ENCODE measurements around the gene HHLA2.

HHLA2 gene

DNA sequence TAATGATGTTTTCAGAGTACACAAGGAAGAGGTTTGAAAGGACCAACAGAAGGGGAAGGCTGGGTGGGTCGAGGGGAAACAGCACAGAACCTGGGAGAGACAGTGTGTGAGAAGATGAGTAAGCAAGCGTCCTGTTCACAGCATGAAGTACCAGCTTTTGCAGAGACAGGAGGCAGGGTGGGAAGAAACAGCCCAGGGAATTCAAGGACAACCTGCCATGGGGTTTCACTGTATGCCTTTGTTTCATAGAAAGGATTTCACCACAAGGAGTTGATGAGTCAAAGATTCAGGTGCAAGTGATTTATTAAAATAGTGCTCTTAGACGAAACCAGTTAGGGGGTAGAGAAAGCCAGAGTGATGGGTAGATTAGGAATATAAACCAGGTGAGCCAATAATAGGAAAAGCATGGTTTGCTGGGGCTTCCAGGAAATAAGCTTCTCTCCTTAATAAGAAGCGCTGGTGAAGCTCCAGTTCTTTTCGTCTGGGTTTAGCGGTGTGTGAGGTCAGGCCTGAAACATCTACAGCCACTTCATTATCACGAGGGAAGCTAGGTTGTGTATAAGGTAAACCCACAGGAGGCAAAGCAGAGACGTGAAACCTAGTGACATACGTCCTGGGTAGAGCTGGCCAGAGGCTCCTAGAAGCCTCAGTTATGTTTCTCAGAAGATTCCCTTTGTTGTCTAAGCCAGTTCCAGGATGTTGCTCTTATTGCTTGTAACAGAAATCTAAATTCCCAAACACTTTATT, 3.9 kb downstream of the HHLA2 start:
- no peak for DNase-seq

- DNase-seq: no peak
These were observed 5.5 kb downstream of the HHLA2 start for GRCh38 chr3:108301695-108302404.

GRCh38 chr3:108302570-108302969, 6.2 kb downstream of the HHLA2 start:
- DNase-seq: no peak

GRCh38 chr3:108305484-108306172, 9.3 kb downstream of the HHLA2 start:
- DNase-seq: peak in 2 of 3 donors; percentile 9 to 10

GRCh38 chr3:108311797-108312196, 15.4 kb downstream of the HHLA2 start:
- DNase-seq: no peak

GRCh38 chr3:108312656-108313055, 16.3 kb downstream of the HHLA2 start:
- DNase-seq: no peak

DNA sequence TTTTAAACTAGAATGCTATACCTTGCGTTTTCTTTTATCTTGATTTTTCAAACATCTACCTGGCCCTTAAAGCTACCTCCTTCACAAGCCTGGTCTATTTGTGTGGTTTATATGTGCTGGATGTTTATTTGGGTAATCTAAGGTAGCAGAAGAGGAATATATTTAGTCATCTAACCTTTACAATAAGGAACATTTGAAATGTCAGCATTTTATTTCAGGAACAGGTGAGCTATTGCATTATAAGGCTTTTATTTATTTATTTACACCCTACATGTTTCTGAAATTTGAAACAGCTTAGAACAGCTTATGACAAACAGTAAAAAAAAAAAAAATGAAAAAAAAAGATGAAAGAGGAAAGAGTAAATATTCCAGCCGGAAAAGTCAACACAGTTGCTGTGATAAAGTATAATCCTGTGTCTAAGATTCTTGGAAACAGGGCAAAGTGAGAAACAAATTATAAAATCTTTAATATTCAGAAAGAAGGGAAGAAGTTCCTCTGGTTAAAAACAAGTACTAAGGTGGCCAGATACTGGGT, 19.5 kb downstream of the HHLA2 start:
- DNase-seq: no peak

DNA sequence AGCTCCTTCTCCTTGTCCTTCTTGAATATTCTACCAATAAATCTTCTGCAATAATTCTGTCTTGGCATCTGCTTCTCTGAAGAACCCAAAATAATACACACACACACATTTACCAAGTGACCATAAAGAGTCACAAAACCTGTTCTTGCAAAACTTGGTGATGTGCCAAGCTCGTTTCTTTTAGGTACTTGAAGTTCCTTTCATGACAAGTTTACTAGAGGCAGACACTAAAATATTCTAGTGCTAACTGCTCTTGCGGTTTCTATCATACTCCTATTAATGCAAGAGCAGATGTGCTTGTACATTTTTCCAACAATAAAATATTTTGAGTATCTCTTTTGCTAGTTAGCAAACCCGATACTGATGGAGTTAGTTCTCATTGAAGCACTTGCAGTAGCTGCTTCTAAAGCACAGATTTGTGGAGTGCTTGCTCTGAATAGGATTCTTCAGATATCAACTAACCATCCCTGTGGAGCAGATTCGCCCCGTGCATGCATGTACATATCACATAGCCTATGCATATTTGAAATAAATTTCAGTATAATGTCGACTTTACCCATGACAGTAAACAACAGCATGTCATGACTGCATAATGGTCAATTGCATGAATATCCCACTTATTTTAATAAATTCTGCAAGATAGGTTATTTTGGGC, 23.2 kb downstream of the HHLA2 start:
- DNase-seq: no peak

DNA sequence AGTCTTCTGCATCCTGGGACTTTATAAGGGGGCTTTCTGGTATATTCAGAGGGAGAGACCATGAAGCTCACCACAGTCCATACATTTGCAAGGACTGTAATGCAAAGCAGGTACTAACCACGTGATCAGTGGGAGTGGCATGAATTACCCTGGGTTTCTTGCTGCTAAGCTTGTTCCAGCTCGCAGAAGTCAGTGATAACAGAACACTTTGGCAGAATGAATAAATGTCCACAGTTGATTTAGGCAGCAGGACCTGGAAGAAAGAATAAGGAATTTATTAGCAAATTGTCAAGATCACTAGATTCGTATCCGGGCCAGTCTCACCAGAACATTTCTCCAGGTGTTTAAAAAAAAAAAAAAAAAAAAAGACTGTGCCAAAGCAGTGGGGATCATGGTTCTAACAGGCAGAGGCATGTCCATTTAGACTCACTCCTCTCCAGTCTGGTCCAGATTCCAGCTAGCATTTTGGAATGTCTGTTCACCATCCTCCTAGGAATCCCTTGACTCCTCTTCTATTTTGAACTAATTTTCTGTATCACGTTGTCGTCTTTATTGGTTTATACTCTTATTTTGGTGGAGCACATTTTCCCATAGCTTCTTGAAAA, 24.5 kb downstream of the HHLA2 start:
- DNase-seq: no peak

DNA sequence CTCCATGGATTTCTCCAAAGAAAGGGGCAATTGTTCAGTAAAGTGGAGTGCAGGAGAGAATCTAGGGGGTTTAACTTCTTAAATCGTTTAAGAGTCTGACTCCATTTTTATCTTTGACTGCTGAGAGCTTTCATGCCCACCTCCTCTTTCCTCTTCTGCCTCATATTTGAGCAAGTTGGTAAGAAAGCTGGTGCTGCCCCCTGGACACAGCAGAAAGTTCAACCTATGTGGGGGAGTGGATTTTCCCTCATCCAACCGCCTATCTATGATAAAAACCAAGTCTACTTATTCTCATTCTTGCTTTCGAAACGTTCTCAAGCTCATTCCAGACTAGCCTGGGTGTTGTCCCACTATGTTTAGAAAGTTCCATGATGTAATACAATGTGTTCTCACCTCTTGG, 26.0 kb downstream of the HHLA2 start:
- peak in 2 of 3 donors; percentile 7 to 57 for DNase-seq

DNA sequence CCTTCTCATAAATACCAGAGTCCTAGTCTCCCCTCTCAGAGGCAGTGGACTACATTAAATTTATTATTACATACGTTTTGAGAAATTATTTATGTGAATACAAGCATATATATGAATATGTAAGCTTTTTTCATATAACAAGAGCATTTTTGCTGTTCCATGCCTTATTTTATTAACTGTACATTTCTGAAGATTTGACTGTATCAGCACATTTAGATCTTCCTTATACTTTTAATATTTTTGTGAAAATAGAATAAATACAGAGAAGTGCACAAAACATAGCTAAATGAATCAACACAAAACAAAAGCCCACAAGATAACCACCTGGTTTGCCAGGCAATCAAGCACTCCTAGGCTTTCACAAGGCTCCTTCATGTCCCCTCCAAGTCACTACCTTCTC, 27.8 kb downstream of the HHLA2 start:
- DNase-seq: no peak

DNA sequence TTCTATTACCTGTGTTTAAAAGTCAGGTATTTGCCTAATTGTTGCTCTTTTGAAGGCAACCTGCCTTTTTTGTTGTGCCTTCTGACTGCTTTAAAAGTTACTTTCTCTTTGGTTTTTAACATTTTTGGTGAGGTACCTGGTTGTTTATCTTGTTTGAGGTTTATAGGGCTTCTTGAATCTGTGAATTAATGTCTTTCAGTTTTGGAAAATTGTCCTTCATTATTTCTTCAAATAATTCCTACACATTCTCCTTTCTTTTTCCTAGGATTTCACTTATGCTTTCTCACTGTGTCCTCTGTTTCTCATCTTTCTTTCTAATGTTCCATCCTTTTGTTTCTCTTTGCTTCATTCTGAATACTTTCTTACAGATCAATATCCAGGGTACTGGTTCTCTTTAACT, 30.8 kb downstream of the HHLA2 start:
- DNase-seq: no peak

- DNase-seq: peak in 1 of 3 donors; percentile 14
These were observed 32.6 kb downstream of the HHLA2 start for GRCh38 chr3:108328821-108329486.

GRCh38 chr3:108329508-108329907, 33.2 kb downstream of the HHLA2 start:
- DNase-seq: no peak

- no peak for DNase-seq
These were observed 33.6 kb downstream of the HHLA2 start for GRCh38 chr3:108329947-108330346.

GRCh38 chr3:108331792-108332191, 35.4 kb downstream of the HHLA2 start:
- no peak for DNase-seq

GRCh38 chr3:108333961-108334360, 37.6 kb downstream of the HHLA2 start:
- DNase-seq: peak; percentile 57 to 75 (median 65)

DNA sequence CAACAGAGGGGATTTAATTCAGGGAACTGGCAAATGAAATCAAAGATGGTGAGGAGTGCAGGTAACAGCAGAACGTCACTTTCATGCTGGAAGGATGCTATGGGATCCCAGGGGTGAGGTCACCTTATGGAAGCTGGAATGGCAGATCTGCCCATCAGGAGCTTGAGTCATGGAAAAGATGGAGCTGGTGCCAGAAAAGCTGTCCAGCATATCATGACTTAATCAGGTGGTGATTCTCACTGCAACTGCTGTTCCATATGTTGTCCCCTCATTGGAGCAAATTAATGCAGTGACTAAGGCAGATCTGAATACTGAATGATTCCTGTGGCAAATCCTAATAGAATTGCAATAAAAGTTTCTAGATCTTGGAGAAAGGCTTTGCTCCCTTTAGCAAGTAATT, 38.4 kb downstream of the HHLA2 start:
- no peak for DNase-seq

- DNase-seq: no peak
These were observed 42.7 kb downstream of the HHLA2 start for GRCh38 chr3:108338901-108339545.

DNA sequence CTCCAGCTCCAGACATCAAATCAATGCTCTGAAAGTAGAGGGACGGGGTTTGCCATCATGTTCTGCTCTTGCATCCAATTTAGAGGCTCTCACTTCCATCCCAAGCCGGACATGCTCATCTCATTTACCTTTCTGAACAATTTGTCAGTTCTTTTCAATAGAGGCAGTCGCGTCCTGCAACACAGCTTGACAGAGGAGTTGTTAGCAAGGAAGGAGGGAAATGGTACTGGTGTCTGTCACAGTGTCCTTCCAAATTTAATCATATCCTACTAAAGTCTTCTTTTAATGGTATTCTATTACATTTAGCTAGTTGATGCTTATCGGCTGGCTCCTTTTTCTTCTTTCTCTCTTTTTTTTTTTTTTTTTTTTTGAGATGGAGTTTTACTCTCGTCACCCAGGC, 45.6 kb downstream of the HHLA2 start:
- DNase-seq: no peak

- no peak for DNase-seq
These were observed 46.6 kb downstream of the HHLA2 start for GRCh38 chr3:108342837-108343486.

All from suppressor macrophage treated with lipopolysaccharide for 1 hour (primary cell).